Muscle of leg (tissue), 11 donors: Measurements from ENCODE around the gene ACADS. TPM values are rescaled to one million over a fixed set of nuclear protein-coding genes. Genes with fewer than 3 reads are reported as not detected.
A peak's percentile ranks its signal among the peaks of the same experiment; 100 is the strongest.

Experiments
- DNase-seq: peaks from one replicate; pipeline ENCODE4 v3.0.0; 2013
- H3K27ac ChIP-seq: one replicate; pipeline ENCODE4 v1.5.1; 2013; ENCODE audit warnings: mild to moderate bottlenecking, low read length, control low read depth
- H3K27me3 ChIP-seq: one replicate; pipeline ENCODE4 v1.6.1; 2013; ENCODE audit warnings: low read length; ENCODE audit not compliant: control insufficient read depth, insufficient read depth
- H3K36me3 ChIP-seq: one replicate; pipeline ENCODE4 v1.6.1; 2013; ENCODE audit warnings: low read length; ENCODE audit not compliant: control insufficient read depth, insufficient read depth
- H3K4me1 ChIP-seq: one replicate; pipeline ENCODE4 v1.6.1; 2013; ENCODE audit warnings: low read length; ENCODE audit not compliant: control insufficient read depth, insufficient read depth
- H3K4me3 ChIP-seq: one replicate; pipeline ENCODE4 v1.5.1; 2013; ENCODE audit warnings: low read length, control low read depth
- H3K9me3 ChIP-seq: replicated peaks from 2 replicates; pipeline ENCODE4 v1.6.1; 2013; ENCODE audit warnings: low read depth, low read length; ENCODE audit not compliant: control insufficient read depth
- WGBS: methylation state at CpG from one replicate; pipeline ENCODE4 v1.1.5; 2013; ENCODE audit warnings: missing lambda C conversion rate; ENCODE audit not compliant: insufficient coverage; 5-methylcytosine and 5-hydroxymethylcytosine counted together
- polyA plus RNA-seq, 8 donors: library from polyadenylated mRNA; unstranded; fragments of 120-200 nt; gene quantifications; one replicate each; pipeline versions ENCODE4 v1.2.1 to v1.2.3, GENCODE V29; 2013; ENCODE audit warnings: inconsistent platforms in 1 of 8, low replicate concordance in 1 of 8; ENCODE audit not compliant: insufficient read length in 8 of 8, insufficient read depth in 1 of 8
- total RNA-seq: library from RNA; stranded (reverse); fragments of 120-200 nt; gene quantifications from one replicate; pipeline ENCODE4 v1.2.4, GENCODE V29; 2013

ACADS gene
- total and polyA plus RNA-seq, 9 donors = 13.1 to 22.7 (median 20.3) TPM

DNA sequence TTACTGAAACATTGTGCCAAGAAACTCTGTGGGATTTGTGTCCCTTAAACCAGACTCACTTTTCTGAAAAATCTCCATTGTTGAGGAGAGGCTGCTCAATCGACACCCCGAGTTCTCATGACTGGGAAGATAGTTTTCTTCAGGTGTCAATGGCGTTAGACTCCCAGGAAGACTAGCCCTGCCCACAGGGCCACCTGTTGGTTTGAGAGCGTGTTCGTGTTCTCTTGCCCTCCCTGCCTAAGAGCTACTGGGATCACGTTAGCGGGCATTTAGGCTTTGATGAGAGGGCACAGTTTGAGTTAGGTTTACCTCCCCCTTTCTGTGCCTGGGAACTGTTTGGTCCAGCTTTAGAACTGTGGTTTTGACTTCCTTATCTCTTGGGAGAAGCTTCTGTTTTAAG, 26.1 kb upstream of the ACADS start:
- H3K4me1 ChIP-seq = peaks cover 2% of the 10 kb centered on the region
- H3K27ac ChIP-seq = no peak overlapping the region

DNA sequence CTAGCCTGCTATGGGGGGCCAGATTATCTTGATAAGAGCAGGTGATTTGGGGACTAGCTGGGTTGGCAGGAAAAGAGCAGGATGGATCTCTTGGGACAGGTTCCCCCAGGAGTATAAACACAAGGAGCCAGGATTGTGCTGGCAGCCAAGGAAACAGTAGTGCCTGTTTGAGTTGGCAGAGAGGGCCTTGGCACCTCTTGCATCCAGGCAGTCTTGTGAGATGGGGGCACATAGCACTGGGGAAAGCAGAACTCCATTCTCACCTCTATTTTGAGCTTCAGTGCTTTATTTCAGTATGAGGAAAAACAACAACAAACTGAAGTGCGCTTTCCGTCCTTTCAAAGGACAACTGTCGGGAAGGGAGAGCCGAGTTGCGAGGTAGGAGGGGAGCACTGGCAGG, 24.7 kb upstream of the ACADS start:
- no peak for DNase-seq
- peaks cover 2% of the 10 kb centered on the region for H3K4me1 ChIP-seq
- H3K4me3 ChIP-seq = no peak overlapping the region
- peaks cover 69% of the 10 kb centered on the region for H3K36me3 ChIP-seq
- WGBS = 93% methylated on average over 5 of the region's 5 CpGs
- H3K27ac ChIP-seq = no peak overlapping the region
- no peaks in the 10 kb centered on the region for H3K27me3 ChIP-seq
- H3K9me3 ChIP-seq = no peaks in the 10 kb centered on the region

More for the DNA sequence above, 26.1 kb upstream of the ACADS start:
- 88% methylated on average over 3 of the region's 7 CpGs for WGBS
- H3K27me3 ChIP-seq = no peaks in the 10 kb centered on the region
- no peaks in the 10 kb centered on the region for H3K9me3 ChIP-seq
- no peak for DNase-seq
- peaks cover 77% of the 10 kb centered on the region for H3K36me3 ChIP-seq
- no peak overlapping the region for H3K4me3 ChIP-seq

DNA sequence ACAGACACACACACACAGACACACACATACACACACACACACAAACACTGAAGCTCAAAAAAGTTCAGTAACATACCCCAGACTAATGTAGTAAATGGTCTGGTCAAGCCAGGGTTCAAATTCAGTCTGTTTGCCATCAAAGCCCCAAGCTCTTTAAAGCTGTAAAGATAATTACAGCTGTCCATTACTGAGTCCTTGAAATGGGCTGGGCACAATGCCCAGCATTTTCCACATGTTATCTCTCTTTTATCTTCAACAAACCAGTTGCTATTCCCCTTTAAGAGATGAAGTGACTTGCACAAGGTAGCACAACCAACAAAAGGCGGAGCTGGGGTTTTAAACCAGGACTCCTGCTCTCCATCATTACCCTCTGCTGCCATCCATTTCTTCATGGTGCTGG, 23.0 kb upstream of the ACADS start:
- no CpG with 5 or more reads among the region's 1 CpG for WGBS
- Histone ChIP-seq H3K36me3 (peaks cover 52% of the 10 kb centered on the region), H3K4me1 (peaks cover 2% of the 10 kb centered on the region), H3K27me3 (no peaks in the 10 kb centered on the region), H3K9me3 (no peaks in the 10 kb centered on the region), H3K27ac (no peak overlapping the region), H3K4me3 (no peak overlapping the region)
- no peak for DNase-seq

DNA sequence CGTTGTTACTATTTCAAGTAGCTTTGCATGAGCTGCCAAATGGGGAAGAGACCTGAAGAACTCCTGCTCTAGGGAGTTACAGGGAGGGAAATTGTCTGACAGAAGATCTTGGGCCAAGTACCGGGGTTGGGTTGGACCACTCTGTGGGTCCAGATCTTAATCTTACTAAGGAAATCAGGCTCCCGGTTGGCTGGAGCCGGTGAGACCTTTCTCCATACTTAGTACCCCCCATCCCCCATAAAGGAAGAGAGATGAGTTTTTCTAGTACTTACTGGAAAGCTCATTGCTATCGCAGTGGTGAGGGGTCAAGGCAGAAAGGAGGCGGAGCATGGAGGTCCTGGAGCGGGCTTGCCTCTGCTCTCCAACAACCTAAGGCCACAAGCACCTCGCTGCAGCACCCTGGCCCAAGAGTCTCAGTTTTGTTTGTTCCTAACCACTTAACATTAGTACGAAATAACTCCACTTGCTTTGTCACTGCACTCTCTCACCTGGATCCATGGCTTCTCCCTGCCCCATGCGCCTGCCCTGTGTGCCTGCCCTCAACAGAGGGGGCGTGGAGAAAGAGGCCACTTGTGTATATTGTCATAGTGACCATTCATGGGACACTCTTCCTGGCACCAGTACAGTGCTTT, 22.2 kb upstream of the ACADS start:
- WGBS = 58% methylated on average over 3 of the region's 11 CpGs
- H3K4me1 ChIP-seq = peaks cover under 1% of the 10 kb centered on the region
- DNase-seq = no peak

DNA sequence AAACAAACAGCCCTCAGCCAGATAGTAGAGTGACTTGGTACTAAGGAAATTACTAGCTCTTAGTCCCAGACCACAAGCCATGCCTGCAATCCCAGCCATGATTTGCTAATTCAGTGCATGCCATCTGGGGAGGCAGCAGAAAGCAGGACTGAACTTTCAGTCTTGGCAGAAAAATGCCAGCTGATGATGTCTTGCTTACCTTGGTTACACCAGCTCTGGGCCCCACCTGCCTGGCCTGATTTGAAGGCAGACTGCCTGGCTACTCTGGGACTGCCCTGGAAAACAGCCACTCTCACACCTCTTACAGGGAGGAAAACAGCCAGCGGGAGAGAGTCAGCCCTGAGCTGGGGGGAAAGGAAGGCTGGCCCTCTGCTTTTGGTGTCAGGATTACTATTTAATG, 20.0 kb upstream of the ACADS start:
- H3K4me1 ChIP-seq = peaks cover 6% of the 10 kb centered on the region
- no peak for DNase-seq
- no peak overlapping the region for H3K4me3 ChIP-seq
- H3K27ac ChIP-seq = no peak overlapping the region
- no peaks in the 10 kb centered on the region for H3K9me3 ChIP-seq
- no peaks in the 10 kb centered on the region for H3K27me3 ChIP-seq
- no CpG with 5 or more reads among the region's 1 CpG for whole genome bisulfite sequencing
- peaks cover 27% of the 10 kb centered on the region for H3K36me3 ChIP-seq

More for the DNA sequence above, 22.2 kb upstream of the ACADS start:
- H3K4me3 ChIP-seq = no peak overlapping the region
- H3K36me3 ChIP-seq = peaks cover 44% of the 10 kb centered on the region
- no peaks in the 10 kb centered on the region for H3K27me3 ChIP-seq
- no peak overlapping the region for H3K27ac ChIP-seq
- H3K9me3 ChIP-seq = no peaks in the 10 kb centered on the region

DNA sequence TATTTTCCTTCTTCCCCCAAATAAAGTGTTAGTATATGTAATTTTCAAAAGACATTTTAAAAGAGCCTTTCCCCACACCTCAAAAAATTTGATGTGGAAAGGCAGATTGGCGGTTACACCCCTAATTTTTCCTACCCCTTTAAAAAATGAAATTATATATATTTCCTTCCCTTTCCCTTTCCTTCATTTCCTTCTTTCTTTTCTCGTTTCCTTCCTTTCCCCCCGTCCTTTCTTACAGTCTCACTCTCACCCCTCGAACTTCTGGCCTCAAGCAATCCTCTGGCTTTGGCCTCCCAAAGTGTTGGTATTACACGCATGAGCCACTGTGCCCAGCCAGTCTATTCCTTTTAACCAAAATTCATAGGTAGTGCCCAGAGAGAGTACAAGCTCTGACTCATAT, 19.6 kb upstream of the ACADS start:
- peaks cover 8% of the 10 kb centered on the region for H3K4me1 ChIP-seq

DNA sequence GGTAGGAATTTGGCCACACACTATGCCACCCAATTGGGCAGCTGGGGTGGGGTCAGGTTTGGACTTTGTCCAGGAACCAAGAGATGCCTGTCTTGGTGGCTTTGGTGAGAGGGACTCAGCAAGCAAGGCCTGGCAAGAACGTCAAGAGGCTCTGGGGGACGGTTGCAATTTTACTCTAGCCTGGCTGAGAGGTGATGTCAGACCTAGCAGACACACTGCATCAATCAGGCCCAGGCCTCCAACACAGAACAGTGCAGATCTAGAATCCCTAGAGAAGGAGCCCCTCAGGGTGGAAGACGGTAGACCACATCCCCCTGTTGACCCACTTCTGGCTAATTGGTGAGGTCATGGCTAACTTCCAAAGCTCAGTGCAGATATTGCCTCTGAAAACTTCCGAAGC, 17.0 kb upstream of the ACADS start:
- peaks cover 17% of the 10 kb centered on the region for H3K4me1 ChIP-seq
- WGBS = 58% methylated on average over 2 of the region's 4 CpGs
- H3K27me3 ChIP-seq = no peaks in the 10 kb centered on the region
- no peaks in the 10 kb centered on the region for H3K9me3 ChIP-seq
- H3K36me3 ChIP-seq = peaks cover 8% of the 10 kb centered on the region
- H3K27ac ChIP-seq = no peak overlapping the region
- H3K4me3 ChIP-seq = no peak overlapping the region
- no peak for DNase-seq

More for the DNA sequence above, 19.6 kb upstream of the ACADS start:
- H3K4me3 ChIP-seq = no peak overlapping the region
- DNase-seq = no peak
- H3K36me3 ChIP-seq = peaks cover 23% of the 10 kb centered on the region
- no peaks in the 10 kb centered on the region for H3K9me3 ChIP-seq
- no peaks in the 10 kb centered on the region for H3K27me3 ChIP-seq
- H3K27ac ChIP-seq = no peak overlapping the region
- WGBS = 81% methylated on average over 4 of the region's 5 CpGs

DNA sequence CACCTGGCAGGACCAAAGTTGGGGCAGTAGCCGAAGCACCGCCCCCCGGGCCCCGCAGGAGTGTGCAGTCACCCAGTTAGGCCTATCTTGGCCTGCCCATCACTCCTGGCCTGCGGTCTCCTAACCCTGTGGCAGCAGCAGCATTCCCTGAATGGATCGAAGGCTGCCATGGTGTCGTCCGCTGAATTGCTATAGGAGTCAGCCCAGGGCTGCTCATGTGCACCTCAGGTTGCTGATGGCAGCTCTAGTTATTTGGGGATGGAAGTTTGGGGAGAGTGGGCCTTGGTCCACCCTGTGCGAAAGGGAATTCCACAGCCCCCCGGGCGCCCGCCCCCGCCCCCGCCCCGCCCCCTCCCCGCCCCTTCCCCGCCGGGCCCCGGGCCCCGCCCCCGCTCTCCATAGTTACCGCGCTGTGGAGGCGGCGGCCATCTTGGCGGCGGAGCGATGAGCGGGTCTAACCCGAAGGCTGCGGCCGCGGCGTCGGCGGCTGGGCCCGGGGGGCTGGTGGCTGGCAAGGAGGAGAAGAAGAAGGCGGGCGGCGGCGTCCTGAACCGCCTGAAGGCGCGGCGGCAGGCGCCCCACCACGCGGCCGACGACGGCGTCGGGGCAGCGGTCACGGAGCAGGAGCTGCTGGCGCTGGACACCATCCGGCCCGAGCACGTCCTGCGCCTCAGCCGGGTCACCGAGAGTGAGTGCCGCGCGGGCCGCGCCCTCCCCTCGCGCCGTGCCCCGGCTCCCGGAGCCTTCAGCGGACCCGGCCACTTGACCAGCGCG, 15.4 kb upstream of the ACADS start, which contains the start of gene UNC119B:
TSS of gene UNC119B (plus strand) at position 428 of the 774 bp plus-strand sequence. CDS start at position 445, 17 bp downstream.
- under 1% methylated on average over 67 of the region's 76 CpGs for WGBS
- Histone ChIP-seq H3K9me3 (no peaks in the 10 kb centered on the region), H3K4me3 (peak within 1 kb of the TSS; percentile 72), H3K4me1 (peaks cover 17% of the 10 kb centered on the region), H3K36me3 (peaks cover 24% of the 10 kb centered on the region), H3K27ac (peak within 1 kb of the TSS; percentile 78), H3K27me3 (no peaks in the 10 kb centered on the region)
- DNase-seq = peak; percentile 83

DNA sequence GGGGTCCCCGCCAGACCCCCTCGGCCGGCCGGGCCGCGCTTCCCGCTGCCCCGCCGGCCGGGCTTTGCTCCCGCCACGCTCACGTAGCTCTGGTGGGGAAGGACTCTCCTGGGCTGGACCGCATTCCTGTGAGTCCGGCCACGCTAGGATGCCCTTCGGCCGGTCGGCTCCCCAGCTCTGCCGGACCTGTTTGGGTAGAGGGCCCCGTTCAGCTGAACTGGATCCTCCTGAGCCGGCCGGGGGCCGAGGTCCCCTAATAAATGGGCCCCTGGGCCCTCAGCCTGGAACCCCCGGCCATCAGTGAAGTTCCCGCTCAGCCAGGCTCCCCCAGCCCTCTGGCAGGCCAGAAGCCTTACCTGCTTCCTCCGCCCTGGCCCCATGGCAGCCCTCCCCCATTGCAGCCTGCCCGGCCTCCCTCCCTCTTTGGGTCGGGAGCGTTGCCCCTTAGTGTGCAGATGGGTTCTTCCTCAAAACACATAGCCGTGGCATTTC, 14.8 kb upstream of the ACADS start:
- under 1% methylated on average over 25 of the region's 31 CpGs for WGBS
- DNase-seq = no peak
- Histone ChIP-seq H3K36me3 (peaks cover 24% of the 10 kb centered on the region), H3K4me3 (peak overlapping the region; percentile 72), H3K9me3 (no peaks in the 10 kb centered on the region), H3K27ac (peak overlapping the region; percentile 75), H3K4me1 (peaks cover 17% of the 10 kb centered on the region), H3K27me3 (no peaks in the 10 kb centered on the region)

DNA sequence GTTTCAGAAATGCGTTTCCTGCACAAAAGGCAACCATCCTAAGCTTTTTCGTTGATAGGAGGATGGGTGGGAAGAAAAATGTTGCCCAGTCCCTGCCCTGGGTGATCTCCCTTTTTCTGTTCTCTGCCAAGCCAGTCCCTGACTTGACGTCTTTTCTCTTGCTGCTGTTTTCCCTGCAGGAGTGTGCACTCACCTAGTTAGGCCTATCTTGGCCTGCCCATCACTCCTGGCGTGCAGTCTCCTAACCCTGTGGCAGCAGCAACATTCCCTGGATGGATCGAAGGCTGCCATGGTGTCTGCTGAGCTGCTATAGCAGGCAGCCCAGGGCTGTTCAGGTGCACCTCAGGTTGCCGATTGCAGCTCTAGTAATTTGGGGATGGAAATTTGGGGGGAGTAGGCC, 14.2 kb upstream of the ACADS start:
- peaks cover 30% of the 10 kb centered on the region for H3K36me3 ChIP-seq
- WGBS = 33% methylated on average over 3 of the region's 6 CpGs
- DNase-seq = no peak
- H3K27me3 ChIP-seq = no peaks in the 10 kb centered on the region
- no peaks in the 10 kb centered on the region for H3K9me3 ChIP-seq
- H3K4me1 ChIP-seq = peaks cover 17% of the 10 kb centered on the region
- H3K4me3 ChIP-seq = peak overlapping the region; percentile 72
- H3K27ac ChIP-seq = no peak overlapping the region
